Measurements from ENCODE around the gene LHFPL3. TPM values are rescaled to one million over a fixed set of nuclear protein-coding genes. Genes with fewer than 3 reads are reported as not detected.
"Not testable (repeated sequence)": the region's sequence is repeated elsewhere in the genome, so short reads cannot be mapped to it uniquely, and the experiment has no call there.

Gene LHFPL3
- total RNA-seq, 2 experiments from 2014 or later, result not detected

DNA sequence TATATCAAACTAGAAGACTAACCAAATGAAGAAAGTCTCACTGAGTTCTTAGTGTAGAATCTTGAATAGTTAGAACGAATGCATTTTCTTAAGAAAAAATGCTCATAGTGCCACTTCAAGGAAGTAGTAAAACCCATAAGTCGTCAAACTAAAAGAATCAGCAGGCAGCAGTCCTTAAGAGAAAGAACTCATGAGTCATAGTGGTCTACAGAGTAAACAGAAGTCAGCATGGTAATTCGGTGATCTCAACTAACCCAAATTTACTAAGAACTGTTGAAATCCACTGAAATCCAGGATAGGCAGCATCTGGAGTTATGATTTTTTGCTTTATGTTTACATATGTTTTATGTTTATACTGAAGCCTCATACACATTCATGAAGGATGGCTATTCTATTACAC lies 256.2 kb downstream of the LHFPL3 start:
- Mint-ChIP-seq H3K36me3 (ENCODE audit: low read depth) (no peaks in the 10 kb centered on the region), H3K4me1 (no peaks in the 10 kb centered on the region), H3K9me3 (peaks cover 2% of the 10 kb centered on the region), H3K27me3 (no peaks in the 10 kb centered on the region), H3K27ac (no peak overlapping the region), H3K4me3 (no peak overlapping the region)
- DNase-seq, result no peak
- ChIA-PET POLR2A (no interaction called here), CTCF (no interaction called here)

DNA sequence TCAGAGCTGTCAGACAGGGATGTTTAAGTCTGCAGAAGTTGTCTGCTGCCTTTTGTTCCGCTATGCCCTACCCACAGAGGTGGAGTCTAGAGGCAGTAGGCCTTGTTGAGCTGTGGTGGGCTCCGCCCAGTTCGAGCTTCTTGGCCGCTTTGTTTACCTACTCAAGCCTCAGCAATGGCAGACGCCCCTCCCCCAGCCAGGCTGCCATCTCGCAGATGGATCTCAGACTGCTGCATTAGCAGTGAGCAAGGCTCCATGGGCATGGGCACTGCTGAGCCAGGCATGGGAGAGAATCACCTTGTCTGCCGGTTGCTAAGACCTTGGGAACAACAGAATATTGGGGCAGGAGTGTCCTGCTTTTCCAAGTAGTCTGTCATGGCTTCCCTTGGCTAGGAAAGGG lies 267.2 kb downstream of the LHFPL3 start:
- H3K27ac Mint-ChIP-seq; DNase-seq; H3K4me1 Mint-ChIP-seq; H3K4me3 Mint-ChIP-seq; POLR2A ChIA-PET; H3K27me3 Mint-ChIP-seq; H3K9me3 Mint-ChIP-seq; H3K36me3 Mint-ChIP-seq (ENCODE audit: low read depth): not testable (repeated sequence)
- CTCF ChIA-PET, result interaction anchor here (1.0 kb wide), 1 partner anchor 9 kb away, joined by 3 read pairs; no protein-coding TSS in a partner anchor

DNA sequence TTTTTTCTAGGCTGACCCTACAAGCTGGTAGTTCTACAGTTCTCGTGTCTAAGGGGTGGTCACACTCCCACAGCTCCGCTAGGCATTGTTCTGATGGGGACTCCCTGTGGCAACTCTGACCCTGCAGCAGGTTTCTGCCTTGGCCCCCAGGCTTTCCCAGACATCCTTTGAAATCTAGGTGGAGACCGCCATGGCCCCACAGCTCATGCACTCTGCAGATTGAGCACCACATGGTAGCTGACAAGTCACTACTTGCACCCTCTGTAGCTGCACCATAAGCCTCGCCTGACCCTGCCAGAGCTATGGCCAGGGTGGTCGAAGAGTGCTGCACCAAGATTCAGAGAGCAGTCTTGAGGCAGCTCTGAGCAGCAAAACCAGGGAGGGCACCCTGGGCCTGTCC lies 275.6 kb downstream of the LHFPL3 start:
- ChIA-PET POLR2A (no interaction called here), CTCF (interaction anchor here (0.9 kb wide), 1 partner anchor 8 kb away, joined by 3 read pairs; no protein-coding TSS in a partner anchor)
- H3K4me1 Mint-ChIP-seq, result no peaks in the 10 kb centered on the region
- no peak overlapping the region for H3K4me3 Mint-ChIP-seq
- H3K27ac Mint-ChIP-seq, result no peak overlapping the region
- no peaks in the 10 kb centered on the region for H3K36me3 Mint-ChIP-seq (ENCODE audit: low read depth)
- no peaks in the 10 kb centered on the region for H3K9me3 Mint-ChIP-seq
- peaks cover 2% of the 10 kb centered on the region for H3K27me3 Mint-ChIP-seq
- DNase-seq, result no peak

DNA sequence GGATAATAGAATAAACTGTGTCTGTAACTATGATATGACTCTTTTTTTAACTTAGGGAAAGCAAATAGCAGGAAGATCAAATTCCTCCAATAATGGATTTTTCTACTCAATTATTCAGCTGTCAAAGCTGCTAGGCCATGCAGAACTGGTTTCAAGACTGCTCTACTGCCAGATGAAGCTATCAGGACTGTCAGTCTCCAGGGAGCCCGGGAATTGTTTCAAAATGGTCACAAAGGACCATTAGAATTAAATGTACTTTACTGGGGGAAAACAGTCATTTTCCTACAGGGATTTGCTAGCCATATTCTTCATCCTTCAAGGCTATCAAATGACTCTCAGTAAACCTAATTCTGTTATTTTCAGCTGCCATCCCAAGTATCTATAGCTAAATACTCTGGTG lies 276.3 kb downstream of the LHFPL3 start:
- no peak overlapping the region for H3K4me3 Mint-ChIP-seq
- H3K4me1 Mint-ChIP-seq, result no peaks in the 10 kb centered on the region
- no peaks in the 10 kb centered on the region for H3K9me3 Mint-ChIP-seq
- DNase-seq, result no peak
- CTCF ChIA-PET, result interaction anchor here (0.9 kb wide), 1 partner anchor 8 kb away, joined by 3 read pairs; no protein-coding TSS in a partner anchor
- POLR2A ChIA-PET, result no interaction called here
- peaks cover 2% of the 10 kb centered on the region for H3K27me3 Mint-ChIP-seq
- H3K36me3 Mint-ChIP-seq (ENCODE audit: low read depth), result no peaks in the 10 kb centered on the region
- H3K27ac Mint-ChIP-seq, result no peak overlapping the region

DNA sequence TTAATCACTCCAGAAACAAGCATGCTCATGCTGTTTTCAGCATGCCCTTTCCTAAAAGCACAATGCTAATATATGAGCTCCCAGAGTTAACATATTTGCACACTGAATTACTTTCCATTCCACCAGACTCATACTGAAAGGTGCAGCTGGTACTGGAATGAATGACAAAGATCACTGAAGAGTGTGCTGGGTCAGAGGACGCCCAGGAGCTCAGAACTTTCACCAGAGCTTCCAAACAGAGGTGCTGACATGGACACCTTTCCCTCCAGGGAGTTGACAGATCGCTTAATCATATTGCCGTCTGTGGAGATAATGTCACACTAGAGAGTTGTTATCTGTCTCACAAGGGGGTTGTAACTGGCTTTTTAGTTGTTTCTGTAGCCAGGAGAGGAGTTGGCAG lies 292.9 kb downstream of the LHFPL3 start:
- Mint-ChIP-seq H3K9me3 (no peaks in the 10 kb centered on the region), H3K27me3 (peaks cover 1% of the 10 kb centered on the region), H3K4me1 (no peaks in the 10 kb centered on the region), H3K36me3 (ENCODE audit: low read depth) (no peaks in the 10 kb centered on the region), H3K4me3 (no peak overlapping the region), H3K27ac (no peak overlapping the region)
- CTCF ChIA-PET, result interaction anchor here (0.6 kb wide), 1 partner anchor 1188 kb away, joined by 4 read pairs; no protein-coding TSS in a partner anchor
- no peak for DNase-seq
- POLR2A ChIA-PET, result no interaction called here

DNA sequence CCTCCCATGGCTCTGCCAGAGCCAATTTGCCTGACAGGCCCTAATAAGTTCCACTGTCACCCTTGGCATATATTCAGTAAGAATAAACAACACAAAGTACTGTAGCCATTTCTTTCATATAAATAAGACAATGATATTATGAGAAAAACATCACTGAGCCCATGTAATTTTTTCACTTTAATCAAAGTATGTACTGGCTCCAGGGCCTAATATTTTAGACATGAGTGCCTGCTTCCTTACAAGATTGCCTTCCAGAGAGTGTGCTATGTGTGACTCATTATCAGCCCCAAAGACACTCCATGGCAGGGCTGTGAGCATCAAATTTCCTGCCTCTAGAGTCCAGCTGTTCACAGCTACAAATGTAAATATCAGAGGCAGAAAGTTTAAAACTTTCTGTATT lies 297.6 kb downstream of the LHFPL3 start:
- Mint-ChIP-seq H3K9me3 (no peaks in the 10 kb centered on the region), H3K4me1 (no peaks in the 10 kb centered on the region), H3K4me3 (no peak overlapping the region), H3K27ac (no peak overlapping the region), H3K27me3 (no peaks in the 10 kb centered on the region), H3K36me3 (ENCODE audit: low read depth) (no peaks in the 10 kb centered on the region)
- no peak for DNase-seq
- POLR2A ChIA-PET, result no interaction called here
- CTCF ChIA-PET, result no interaction called here

DNA sequence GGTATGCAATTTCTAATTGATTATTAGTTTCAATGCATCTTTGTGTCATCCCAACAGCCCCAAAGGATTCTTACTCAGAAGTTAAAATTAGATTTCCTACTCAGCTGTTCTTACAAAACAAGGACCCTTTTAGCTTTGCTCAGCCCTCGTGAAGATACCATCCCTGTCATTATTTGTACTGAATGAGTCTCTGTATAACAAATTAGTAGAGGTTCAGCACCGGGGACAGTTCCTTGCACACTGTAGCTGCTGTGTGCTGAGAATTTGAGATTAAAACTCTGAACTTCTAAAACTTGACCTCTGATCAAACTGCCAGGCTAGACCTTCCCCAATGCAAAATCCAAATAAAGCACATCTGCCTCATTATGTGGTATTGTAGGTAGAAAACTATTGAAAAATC lies 299.1 kb downstream of the LHFPL3 start:
- Mint-ChIP-seq H3K4me3 (no peak overlapping the region), H3K27ac (no peak overlapping the region), H3K4me1 (no peaks in the 10 kb centered on the region), H3K36me3 (ENCODE audit: low read depth) (no peaks in the 10 kb centered on the region), H3K27me3 (no peaks in the 10 kb centered on the region), H3K9me3 (no peaks in the 10 kb centered on the region)
- DNase-seq, result peak; percentile 50
- CTCF ChIA-PET, result no interaction called here
- POLR2A ChIA-PET, result no interaction called here

DNA sequence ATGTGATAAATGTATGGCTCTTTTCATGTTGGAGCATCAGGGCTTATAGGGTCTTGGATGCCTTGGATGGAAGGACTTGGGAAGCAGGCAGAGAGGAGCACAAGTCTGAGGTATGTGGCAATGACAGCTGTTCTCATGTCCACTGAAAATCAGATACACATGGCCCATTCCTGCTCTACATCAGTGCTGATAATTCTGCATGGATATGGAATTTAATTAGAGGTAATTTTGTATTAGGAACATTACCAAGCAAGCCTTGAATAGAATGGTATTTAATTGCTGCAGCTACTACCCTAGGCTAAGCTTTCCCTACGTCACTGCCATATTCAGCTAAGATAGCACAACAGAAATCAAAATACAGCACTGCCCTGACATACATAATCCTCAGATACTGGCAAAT lies 299.6 kb downstream of the LHFPL3 start:
- ChIA-PET POLR2A (no interaction called here), CTCF (no interaction called here)
- Mint-ChIP-seq H3K27me3 (no peaks in the 10 kb centered on the region), H3K27ac (no peak overlapping the region), H3K4me1 (no peaks in the 10 kb centered on the region), H3K4me3 (no peak overlapping the region), H3K9me3 (no peaks in the 10 kb centered on the region), H3K36me3 (ENCODE audit: low read depth) (no peaks in the 10 kb centered on the region)
- no peak for DNase-seq

DNA sequence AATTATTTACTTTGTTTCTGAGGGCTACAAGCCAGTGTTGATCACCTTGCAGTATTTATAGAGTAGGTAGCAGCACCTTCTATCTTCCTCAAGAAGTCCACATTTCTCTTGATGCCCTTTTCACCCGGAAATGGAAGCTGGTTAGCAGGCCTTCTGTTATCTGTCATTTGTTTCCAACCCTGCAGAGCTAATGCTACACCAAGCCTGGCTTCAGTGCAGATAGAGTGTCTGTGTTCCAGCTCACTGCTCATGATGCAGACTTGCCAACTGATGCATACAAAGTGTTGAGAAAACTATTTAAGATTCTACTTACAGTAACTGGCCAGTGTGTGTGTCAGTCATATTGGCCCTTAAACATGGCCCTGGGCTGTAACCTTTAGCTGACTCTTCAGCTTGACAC lies 301.0 kb downstream of the LHFPL3 start:
- Mint-ChIP-seq H3K27me3 (peaks cover 2% of the 10 kb centered on the region), H3K4me1 (no peaks in the 10 kb centered on the region), H3K27ac (no peak overlapping the region), H3K36me3 (ENCODE audit: low read depth) (no peaks in the 10 kb centered on the region), H3K4me3 (no peak overlapping the region), H3K9me3 (no peaks in the 10 kb centered on the region)
- ChIA-PET CTCF (interaction anchor here (1.4 kb wide), 1 partner anchor 9 kb away, joined by 4 read pairs; no protein-coding TSS in a partner anchor), POLR2A (interaction anchor here (0.6 kb wide), 1 partner anchor 950 kb away, joined by 5 read pairs; no protein-coding TSS in a partner anchor)
- no peak for DNase-seq

DNA sequence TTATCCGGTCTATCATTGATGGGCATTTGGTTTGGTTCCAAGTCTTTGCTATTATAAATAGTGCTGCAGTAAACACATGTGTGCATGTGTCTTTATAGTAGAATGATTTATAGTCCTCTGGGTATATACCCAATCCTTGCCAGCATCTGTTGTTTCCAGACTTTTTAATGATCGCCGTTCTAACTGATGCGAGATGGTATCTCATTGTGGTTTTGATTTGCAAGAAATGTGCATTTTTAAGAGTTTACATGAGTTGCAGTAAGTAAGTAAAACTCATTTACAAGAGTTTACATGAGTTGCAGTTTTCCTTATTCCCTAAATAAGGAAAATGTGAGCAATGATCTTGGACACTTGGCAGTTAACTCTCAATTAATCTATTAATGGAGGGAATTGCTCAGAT lies 312.1 kb downstream of the LHFPL3 start:
- H3K27me3 Mint-ChIP-seq, result peaks cover 11% of the 10 kb centered on the region
- ChIA-PET POLR2A (no interaction called here), CTCF (no interaction called here)
- no peak overlapping the region for H3K4me3 Mint-ChIP-seq
- H3K36me3 Mint-ChIP-seq (ENCODE audit: low read depth), result no peaks in the 10 kb centered on the region
- H3K4me1 Mint-ChIP-seq, result no peaks in the 10 kb centered on the region
- no peaks in the 10 kb centered on the region for H3K9me3 Mint-ChIP-seq
- DNase-seq, result no peak
- H3K27ac Mint-ChIP-seq, result no peak overlapping the region

DNA sequence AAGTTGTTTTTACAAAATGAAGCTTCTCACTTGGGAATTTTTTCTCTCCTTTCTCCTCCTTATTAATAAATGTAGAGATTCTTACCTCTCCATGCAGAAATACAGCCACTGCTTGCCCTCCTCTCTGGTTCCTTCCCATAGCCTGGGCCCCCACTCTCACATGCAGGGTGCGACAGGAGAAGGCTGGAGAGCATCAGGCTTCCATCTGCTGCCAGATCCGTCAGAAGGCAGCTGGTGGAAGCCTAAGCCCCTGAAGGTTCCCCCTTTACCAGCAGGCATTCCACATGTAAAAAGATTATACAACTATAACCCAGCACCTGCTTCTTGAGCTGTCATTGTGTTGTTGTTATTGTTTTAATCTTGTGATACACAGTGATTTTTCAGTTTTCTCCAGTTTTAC lies 314.2 kb downstream of the LHFPL3 start:
- CTCF ChIA-PET, result interaction anchor here (1.0 to 1.1 kb wide), 2 partner anchors 12 to 17 kb away, joined by 3 to 5 read pairs; no protein-coding TSS in a partner anchor
- Mint-ChIP-seq H3K9me3 (no peaks in the 10 kb centered on the region), H3K4me3 (no peak overlapping the region), H3K4me1 (no peaks in the 10 kb centered on the region), H3K27me3 (peaks cover 9% of the 10 kb centered on the region), H3K36me3 (ENCODE audit: low read depth) (no peaks in the 10 kb centered on the region), H3K27ac (no peak overlapping the region)
- POLR2A ChIA-PET, result no interaction called here
- no peak for DNase-seq

DNA sequence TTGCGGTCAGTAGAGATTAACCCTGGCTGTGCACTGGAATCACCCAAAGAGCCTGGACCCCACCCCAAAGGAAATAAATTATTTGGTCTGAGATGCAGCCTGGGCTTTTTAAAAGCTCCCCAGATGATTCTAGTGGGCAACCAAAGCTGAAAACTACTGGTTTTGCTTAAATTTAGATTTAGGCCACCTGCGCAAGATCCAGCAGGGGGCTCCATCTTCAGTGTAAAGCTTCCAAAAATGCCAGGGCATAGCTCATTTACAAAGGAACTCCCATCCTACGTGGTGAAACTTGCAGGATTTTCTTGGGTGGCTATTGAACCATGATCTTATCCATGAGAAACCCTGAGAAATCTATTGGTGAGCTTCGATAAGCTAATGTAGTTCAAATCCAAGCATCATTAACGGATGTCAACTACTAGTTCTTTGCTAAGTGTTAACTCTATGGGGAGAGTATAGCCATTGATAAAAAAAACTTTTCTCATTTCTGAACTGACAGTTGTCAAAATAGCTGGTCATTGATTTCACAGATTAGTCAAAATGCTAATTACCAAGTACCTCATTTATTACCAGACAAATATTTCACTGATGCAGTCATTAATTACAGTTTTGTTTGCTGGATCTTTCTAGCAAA lies 315.3 kb downstream of the LHFPL3 start:
- H3K27me3 Mint-ChIP-seq, result peaks cover 9% of the 10 kb centered on the region
- CTCF ChIA-PET, result interaction anchor here (1.1 to 1.6 kb wide), 2 partner anchors 11 to 13 kb away, joined by 3 to 5 read pairs; no protein-coding TSS in a partner anchor
- POLR2A ChIA-PET, result no interaction called here

DNA sequence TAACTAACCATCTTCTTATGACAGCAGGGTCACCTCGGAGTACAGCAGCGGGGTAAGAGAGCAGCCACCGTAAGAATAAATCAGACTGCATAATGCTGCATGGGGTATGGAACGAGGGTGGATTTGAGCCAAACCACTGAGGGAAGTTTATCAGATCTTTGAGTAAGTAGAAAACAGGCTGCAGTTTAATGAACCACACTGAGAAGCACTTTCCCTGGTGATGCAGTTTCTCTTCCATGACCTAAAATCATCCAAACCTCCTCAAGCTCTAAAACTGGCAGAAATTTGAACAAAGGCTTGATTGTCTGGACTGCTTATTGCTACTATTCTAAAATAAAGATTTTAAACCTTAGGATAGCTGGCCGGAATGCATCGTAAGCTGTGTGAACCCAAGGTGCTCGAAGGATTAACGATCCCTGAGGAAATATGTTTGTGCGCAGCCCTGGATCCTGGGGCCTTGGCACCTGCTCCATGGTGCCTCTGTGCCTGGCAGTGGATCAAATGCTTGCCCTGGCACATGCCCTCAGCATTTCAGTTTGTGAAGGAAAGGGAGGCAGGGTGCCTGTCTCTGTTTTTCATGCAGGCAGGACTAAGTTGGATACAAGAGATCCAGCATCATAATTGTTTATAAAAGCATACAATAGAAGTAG lies 322.7 kb downstream of the LHFPL3 start:
- ChIA-PET CTCF (no interaction called here), POLR2A (no interaction called here)
- H3K9me3 Mint-ChIP-seq, result no peaks in the 10 kb centered on the region
- no peaks in the 10 kb centered on the region for H3K4me1 Mint-ChIP-seq
- H3K27ac Mint-ChIP-seq, result no peak overlapping the region
- no peaks in the 10 kb centered on the region for H3K27me3 Mint-ChIP-seq
- H3K36me3 Mint-ChIP-seq (ENCODE audit: low read depth), result no peaks in the 10 kb centered on the region
- no peak for DNase-seq
- H3K4me3 Mint-ChIP-seq, result no peak overlapping the region

More for the DNA sequence above, 315.3 kb downstream of the LHFPL3 start:
- H3K4me3 Mint-ChIP-seq, result no peak overlapping the region
- H3K4me1 Mint-ChIP-seq, result no peaks in the 10 kb centered on the region
- H3K9me3 Mint-ChIP-seq, result no peaks in the 10 kb centered on the region
- H3K27ac Mint-ChIP-seq, result no peak overlapping the region
- no peak for DNase-seq
- no peaks in the 10 kb centered on the region for H3K36me3 Mint-ChIP-seq (ENCODE audit: low read depth)

DNA sequence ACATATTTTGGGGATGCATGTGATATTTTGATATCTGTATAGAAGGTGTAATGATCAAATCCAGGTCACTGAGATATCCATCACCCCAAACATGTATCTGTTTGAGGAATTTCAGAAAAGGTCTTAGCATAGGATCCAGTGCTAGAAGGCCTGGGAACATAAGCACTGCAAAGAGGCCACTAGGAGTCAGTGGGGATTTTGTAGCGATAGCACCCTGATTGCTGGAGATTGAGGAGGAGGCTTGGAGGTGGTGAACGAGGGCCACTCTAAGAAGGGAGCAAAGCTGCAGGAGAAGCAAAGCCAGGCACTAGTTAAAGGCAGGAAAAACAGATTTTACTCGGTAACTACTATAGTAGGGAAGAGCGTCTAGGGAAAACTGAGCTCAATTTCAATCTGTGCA lies 324.0 kb downstream of the LHFPL3 start:
- DNase-seq, result no peak
- POLR2A ChIA-PET, result no interaction called here
- no peaks in the 10 kb centered on the region for H3K4me1 Mint-ChIP-seq
- CTCF ChIA-PET, result no interaction called here
- H3K27ac Mint-ChIP-seq, result no peak overlapping the region
- no peak overlapping the region for H3K4me3 Mint-ChIP-seq
- no peaks in the 10 kb centered on the region for H3K27me3 Mint-ChIP-seq
- H3K9me3 Mint-ChIP-seq, result no peaks in the 10 kb centered on the region
- H3K36me3 Mint-ChIP-seq (ENCODE audit: low read depth), result no peaks in the 10 kb centered on the region

Measured in activated CD4-positive, alpha-beta T cell treated with anti-CD3 and anti-CD28 coated beads, Interleukin-2, amount 10 ng/mL, durations not matched to agents 7 days and 5 days (primary cell).